DMS79 (cell line): ENCODE measurements around the gene KCNQ5.

ENCODE experiments used
- DNase-seq: peaks from one replicate; lab custom pipeline; 2025; lab: John Stamatoyannopoulos, UW

KCNQ5 gene

DNA sequence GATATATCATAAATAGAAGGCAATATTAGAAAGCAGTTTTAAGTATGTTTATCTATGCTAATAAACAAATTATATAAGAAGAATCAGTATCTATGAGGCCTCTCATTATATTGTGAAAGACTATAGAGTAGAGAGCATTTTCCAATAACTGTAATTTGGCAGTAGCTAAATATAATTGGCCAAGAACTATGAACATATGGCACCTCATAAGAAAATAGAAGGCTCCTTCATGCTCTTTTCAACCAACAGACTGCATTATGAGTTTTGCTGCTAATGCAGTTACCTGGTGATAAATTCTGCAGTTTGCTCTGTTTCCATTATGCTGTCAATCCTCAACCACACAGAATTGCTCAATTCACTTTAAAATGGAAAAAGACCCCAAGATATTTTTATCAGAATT lies 382.4 kb downstream of the KCNQ5 start:
- no peak for DNase-seq

DNA sequence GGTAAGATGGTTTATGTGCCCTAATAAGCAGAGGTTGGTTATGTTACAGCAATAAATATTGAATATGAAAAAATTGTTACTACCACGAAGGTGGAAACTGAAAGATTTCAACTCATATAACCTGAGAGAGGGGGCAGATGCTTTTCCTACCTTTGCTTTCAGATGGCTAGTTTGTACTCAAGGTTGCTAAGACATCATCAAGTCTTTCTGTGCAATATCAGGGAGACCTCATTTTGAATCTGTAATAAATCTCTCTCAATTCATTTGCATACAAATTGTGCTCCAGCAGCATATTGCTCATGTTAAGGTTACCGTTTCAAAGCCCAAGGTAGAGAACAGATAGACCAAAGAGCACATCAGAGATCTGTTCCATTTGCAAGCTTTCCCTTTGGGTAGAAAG lies 383.0 kb downstream of the KCNQ5 start:
- DNase-seq: no peak

DNA sequence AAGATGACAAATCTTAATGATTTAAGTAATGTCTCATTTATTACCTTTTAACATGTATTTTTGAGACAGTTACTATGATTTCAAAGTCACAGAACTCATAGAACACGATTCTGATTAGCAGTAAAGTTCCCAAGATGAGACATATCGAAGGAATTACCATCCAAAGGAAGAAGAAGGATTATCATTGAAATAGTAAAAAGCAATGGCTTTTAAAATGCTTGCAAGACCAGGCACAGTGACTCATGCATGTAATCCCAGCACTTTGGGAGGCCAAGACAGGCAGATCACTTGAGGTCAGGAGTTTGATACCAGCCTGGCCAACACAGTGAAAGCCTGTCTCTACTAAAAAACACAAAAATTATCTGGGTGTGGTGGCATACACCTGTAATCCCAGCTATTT lies 384.3 kb downstream of the KCNQ5 start:
- no peak for DNase-seq

DNA sequence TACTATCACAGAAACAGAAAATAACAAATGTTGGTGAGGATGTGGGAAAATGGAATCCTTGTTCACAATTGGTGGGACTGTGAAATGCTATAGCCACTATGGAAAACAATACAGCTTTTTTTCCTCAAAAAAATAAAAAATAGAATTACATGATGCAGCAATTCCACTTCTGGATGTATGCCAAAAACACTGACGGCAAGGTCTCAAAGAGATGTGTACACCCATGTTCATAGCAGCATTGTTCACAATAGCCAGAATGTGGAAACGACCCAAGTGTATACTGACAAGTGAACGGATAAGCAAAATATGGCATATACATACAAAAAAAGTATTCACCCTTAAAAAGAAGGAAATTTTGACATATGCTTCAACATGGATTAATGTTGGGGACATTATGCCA lies 390.1 kb downstream of the KCNQ5 start:
- no peak for DNase-seq

DNA sequence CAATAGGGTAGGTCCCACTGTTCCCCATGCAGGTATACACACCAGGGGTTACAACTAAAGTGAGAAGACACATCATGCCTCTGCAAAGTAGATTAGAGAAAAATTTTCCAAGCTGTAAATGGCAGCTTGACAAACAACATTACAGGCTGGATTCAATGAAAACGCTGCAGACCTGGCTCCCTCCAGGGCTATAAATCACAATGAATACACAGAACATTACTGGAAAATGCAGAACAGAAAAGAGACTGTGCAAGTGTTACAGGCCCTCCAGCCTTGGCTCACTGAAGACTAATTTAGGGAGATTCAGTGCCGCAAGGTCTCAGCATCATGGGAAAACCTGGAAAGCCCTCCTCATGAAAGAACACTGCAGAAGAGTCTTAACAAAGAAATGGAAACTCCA lies 395.6 kb downstream of the KCNQ5 start:
- DNase-seq: no peak

DNA sequence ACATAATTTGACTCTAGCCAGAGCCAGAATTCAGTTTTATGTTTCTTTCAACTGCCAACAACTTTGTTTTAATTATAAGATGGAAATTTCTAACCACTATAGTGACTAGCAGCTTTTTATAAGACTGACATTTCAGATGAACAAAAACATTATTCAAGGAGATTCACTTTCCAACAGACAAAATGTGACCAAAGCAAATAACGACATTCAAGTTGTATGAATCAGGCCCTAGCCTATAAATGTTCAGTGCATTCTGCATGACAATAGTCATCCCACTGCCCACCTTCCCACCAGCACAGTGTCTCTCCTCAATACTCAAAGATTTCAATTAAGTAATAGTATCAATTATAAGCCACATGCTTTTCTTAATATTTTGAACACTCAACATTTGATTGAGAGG lies 402.7 kb downstream of the KCNQ5 start:
- DNase-seq: no peak

DNA sequence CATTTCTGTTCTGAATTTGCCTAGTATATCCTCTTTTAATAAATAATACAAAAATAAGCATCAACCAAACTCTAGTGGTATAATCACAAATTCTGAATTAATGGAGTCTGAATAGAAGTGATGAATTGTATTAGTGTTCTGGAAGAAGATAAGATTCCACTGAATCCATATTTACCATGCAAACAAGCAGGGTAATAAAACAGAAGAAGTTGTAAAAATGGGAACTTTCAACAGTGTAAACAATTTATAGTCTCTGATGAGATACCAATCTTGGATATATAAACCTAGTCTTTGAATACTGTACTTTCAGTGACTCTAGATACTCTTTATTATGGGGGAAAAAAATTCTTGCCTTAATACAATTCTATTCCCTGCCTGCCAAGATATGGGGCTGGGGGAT lies 405.8 kb downstream of the KCNQ5 start:
- no peak for DNase-seq

DNA sequence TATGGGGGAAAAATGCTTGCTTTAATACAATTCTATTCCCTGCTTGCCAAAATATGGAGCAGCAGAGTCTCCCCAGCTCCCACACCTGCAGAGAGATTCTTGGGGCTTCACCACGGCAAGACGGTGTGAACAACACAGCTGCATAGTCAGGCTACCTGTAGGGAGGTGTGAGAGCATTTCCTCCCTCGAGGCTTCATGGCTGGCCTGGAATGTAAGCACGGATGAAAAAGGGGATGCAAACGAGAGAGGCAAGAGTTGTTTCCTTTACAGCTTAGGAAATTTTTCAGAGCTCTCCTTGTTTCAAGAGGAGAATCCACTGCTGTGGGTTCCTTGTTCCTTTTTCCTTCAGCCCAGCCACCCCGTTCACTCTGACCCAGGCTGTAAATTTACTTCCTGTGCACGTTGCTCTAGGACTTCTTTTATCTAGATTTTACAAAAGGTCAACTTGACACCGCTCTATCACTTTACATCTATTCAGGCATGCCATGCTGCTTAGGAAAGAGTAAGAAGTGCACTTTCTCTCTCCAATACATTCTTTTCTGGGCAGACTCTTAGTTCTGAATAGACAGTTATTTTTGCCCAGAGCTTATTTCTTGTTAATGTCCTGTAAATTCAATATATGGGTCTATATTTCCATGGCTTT lies 406.4 kb downstream of the KCNQ5 start:
- no peak for DNase-seq

DNA sequence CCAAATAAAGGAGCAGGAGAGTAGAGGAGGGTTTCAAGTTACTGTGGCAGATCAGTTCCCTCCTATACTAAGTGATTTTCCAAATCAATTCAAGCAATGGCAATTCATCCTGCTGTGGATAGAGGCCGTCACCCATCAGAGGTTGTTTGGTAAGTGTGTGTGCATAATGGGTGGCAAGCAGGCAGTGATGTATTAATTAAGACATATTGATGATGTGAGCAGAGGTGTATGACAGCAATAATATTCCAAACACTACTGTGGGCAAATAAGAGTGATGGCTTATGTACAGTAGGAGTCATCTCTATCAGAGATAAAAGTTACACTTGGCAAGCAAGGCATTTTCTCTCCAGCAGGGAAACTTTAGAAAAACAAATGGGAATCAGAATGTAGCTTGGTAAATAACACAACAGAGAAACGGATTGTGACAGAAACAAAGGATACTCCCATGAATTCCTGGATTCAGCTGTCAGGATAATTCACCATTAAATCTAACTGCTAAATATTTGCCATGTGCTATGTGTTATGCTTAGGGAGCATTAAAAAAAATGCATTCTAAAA lies 407.1 kb downstream of the KCNQ5 start:
- no peak for DNase-seq

DNA sequence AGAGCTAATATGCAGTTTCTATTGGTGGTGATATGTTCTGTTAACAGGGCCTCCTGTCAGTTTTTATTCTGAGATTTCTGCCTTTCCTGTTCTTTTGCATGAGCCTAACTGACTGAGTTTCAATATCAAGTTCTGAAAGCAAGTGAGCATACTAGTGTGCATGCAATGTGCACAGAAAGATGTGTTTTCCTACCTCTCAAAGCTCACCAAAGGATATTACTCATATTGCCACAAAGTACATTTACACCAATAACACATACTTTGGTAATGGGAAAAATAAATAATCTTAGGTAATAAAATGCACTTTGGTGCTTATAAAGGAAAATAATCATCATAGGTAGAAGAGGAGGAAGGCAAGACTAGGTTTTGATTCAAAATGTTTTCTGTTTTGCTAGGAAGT lies 408.4 kb downstream of the KCNQ5 start:
- no peak for DNase-seq

DNA sequence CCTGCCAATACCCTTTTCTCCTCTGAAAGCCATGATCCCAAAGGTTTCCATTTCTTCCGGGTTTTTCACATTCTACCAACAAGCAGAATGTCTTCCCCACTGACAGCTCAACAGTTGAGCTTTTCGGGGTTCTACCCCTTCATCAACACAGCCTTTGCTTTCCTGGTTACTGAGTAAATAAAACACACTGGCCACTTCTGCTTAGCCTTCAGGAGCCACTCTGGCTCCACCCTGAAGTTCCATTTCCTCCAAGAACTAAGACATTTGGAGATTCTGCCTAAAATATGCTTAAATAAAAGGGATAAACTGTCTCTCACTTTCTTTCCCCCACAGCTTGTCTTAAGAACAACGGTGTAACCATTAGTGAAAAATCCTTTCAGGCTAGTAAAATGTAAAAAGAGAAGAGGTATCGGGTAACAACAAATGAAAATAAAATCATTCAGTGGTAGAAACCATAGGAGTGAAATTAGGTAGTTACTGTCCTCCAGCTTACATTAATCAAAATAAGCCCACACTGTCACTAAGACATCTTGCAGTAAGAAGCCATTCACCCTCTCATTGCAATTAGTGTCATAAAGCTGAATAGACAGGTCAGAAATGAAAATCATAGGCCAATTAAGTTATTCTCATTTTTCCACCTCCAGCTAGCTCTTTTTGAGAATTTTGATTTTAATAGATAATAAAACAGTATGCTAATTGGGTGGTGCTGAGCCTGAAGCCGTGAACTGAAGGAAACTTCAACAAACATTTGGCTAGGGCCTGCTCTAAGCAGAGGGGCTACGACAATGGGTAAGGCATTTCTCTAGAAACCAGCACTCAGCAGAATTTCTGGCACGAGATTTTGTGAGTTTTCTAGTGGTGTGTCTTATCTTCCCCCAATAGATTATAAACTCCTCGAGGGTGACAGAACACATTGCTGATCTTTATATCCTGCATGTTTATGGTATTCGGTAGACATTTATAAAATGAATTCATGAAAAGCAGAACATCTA lies 409.2 kb downstream of the KCNQ5 start:
- no peak for DNase-seq

DNA sequence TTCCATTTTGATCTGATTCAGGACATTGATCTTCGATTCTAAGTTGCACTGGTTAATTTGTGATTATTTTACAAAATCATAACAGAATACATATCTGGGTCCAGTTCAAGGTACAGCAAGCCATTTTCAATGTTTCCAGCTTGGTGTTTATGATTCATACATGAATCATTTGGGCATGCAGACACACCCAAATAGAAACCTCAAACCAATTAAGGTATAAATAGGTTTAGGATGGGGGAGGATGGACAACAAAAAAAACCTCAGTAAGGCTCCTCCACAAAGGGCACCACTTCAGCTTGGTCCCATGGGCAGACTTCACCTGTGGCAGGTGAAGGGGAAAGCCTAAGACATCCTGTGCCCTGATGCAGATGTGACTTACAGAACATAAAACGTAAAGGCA lies 410.7 kb downstream of the KCNQ5 start:
- no peak for DNase-seq

DNA sequence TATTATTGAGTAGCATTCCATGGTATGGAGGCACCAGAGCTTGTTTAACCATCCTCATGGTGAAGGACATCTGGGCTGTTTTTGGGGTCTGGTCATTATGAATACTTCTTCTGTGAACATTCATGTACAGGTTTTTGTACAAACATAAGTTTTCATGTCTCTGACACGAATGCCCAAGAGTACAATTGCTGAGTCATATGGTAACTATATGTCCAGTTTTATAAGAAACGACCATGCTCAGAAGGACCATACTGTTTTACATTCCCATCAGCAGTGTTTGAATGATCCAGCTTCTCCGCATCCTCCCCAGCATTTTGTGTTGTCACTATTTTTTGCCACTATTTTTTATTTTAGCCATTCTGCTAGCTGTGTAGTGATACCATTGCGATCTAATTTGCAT lies 414.8 kb downstream of the KCNQ5 start:
- no peak for DNase-seq

DNA sequence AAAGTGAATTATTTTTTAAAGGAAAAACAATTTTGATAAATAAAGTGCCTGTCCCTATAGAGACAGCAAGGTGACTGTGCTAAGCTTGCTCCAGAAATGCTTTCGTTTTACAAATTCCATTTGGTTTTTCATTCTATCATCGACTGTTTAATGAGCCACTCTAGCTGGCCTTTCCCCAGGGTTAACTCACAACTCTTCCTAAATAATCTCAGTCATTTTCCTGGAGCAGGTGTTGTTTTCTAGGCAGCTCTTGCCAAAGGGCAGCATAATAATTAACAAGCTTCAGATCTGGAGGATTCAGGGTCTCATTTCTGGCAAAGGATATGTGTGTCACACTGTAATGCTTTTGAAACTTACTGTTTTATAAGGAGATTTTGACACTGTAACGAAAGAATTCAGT lies 419.2 kb downstream of the KCNQ5 start:
- DNase-seq: no peak

DNA sequence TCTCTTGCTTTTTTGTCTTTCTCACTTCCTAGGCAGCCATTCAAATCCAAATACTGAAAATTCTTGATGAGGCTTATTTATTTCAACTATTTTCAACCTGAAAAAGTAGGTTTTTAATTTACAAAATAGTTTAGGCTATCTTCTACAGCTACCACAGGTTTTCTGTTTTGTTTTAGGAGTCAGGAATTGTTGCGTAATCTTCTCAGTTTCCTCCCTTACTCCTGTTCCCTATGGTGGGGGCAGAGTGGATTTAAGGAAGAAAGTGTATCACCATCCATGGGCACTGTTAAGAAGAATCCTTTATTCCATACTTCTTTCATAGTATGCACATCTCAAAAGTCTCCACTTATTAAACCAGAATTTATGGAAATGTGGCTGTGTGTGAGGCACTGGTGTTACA lies 421.0 kb downstream of the KCNQ5 start:
- DNase-seq: no peak

DNA sequence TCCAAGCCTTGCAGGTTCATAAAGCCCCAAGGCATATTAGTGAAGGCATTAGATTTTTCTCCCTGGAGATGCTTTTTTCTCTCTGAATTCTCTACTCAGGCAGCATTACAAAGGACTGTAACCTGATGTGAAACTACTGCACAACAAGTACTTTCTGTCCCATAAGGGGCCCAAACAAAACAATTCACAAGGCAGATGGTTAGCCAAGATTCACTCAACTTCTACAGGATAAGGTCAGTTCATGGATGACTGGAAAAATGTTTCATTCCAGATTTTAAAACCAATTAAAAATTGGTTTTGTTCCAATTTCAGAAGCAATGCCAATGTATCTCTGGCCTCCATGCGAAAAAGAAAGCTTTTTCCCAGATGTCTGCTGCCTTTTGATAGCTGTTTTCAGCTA lies 421.6 kb downstream of the KCNQ5 start:
- DNase-seq: no peak

DNA sequence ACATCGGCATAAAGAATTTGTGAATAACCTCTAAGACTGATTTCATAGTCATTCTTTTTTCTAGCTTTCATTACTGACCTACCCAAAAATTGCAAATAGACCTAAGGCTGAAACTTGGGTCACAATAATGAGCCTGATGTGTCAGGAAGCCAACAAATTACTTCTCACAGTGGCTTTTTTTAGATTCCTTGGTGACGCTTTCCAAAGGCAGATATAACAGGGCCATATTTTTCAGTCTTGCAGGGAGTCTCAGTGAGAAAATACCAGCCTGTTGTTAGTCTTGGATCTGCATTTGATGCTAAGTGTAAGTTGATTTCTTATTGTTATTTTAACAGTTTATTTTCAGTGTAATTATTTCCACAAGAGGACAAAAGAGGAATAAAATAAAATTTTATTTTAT lies 423.7 kb downstream of the KCNQ5 start:
- DNase-seq: no peak

DNA sequence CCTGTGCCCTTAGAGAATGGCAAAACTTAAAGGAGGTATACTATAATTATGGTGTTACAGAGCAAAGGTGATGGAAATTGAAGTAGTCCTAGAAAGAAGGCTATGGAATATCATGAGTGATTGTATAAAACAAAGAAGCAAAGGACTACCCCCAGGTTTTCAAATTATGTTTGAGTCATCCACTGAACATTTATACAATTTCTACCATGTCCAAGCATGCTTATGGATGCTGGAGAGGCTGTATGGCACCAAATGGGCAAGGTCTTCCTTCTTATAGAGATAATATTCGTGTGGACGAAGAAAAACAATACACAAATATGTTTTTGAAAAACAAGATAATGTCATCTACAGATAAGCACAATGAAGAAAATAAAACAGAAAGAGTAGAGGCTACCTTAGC lies 425.9 kb downstream of the KCNQ5 start:
- DNase-seq: no peak

DNA sequence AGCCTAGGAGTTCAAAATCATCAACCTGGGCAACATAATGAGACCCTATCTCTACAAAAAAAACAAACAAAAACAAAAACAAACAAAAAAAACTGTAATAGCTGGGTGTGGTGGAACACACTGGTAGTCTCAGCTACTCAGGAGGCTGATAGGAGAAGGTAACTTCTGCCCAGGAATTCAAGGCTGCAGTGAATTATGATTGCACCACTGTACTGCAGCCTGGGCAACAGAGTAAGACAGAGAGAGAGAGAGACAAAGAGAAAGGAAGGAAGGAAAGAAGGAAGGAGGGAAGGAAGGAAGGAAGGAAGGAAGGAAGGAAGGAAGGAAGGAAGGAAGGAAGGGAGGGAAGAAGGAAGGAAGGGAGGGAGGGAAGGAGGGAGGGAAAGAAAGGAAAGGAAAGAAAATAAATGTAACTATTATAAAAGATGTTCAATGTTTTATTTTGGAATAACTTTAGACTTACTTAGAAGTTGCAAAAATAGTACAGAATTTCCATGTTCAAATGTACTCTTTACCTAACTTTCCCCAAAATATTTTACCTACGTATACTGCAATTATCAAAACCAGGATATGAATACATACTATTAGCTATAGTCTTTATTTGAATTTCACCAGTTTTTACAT lies 428.2 kb downstream of the KCNQ5 start:
- no peak for DNase-seq

DNA sequence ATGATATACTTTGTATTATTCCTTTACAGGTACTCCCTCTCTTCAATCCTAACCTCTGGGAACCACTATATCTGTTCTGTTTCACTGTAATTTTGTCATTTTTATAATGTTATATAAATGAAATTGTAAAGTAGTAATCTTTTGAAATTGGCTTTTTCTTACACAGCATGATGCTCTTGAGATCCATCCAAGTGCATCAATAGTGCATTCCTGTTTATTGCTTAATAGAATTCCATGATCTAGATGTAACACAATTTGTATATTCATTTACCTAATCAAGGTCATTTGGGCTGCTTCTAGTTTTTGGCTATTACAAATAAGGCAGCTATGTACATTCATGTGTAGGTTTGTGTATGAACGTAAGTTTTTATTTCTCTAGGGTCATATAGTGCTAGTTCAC lies 428.8 kb downstream of the KCNQ5 start:
- no peak for DNase-seq

DNA sequence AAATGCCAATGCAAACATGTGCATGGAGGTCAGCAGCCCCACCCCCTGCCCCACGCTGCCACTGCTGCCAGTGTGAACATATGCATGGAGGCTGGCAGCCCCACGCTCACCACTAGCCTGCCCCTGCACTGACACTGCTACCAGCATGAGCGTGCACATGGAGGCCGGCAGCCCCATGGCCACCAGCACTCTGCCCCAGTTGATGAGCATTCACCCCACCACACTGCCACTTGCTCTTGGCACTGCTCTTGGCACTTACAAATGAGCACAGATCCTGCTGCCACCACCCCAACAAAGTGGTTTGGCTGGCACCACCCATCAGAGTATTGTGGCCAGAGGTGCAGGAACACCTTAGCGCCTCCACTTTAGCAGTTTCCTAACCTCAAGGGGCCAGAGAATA lies 429.3 kb downstream of the KCNQ5 start:
- DNase-seq: no peak

DNA sequence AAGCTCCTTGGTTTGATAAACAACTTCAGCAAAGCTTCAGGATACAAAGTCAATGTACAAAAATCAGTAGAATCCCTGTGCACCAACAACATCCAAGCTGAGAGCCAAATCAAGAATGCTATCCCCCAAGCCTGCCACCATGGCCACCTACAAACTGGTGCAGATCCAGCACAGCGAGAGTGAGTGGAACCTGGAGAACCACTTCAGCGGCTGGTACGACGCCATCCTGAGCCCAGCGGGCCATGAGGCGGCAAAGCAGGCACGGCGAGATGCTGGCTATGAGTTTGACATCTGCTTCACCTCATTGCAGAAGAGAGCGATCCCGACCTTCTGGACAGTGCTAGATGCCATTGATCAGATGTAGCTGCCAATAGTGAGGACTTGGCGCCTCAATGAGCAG lies 433.1 kb downstream of the KCNQ5 start:
- DNase-seq: no peak

DNA sequence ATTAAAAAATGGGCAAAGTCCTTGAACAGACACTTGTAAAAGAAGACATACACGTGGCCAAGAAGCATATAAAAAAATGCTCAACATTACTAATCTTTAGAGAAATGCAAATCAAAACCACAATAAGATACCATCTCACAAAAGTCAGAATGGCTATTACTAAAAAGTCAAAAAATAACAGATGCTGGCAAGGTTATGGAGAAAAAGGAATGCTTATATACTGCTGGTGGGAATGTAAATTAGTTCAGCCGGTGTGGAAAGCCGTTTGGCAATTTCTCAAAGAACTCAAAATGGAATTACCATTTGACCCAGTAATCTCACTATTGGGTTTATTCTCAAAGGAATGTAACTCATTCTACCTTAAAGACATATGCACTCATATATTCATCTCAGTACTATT lies 436.9 kb downstream of the KCNQ5 start:
- DNase-seq: no peak
